ENCODE results near the gene PTPN7.

PTPN7 gene

GRCh38 chr1:202143768-202144401, 16.5 kb downstream of the PTPN7 start (continued):
- peak; percentile 59; the same call in 1 of the 2 replicates for TF ChIP-seq ZNF501 (tag by site-specific recombination; IDR thresholded peaks at IDR 0.05)
- peak; percentile 94 for TF ChIP-seq PATZ1 (tag by site-specific recombination; IDR thresholded peaks at IDR 0.05)
- no peak for TF ChIP-seq REPIN1 (tag by site-specific recombination; IDR thresholded peaks at IDR 0.05; ENCODE audit: low read depth)
- peak; percentile 90 for TF ChIP-seq ZNF76 (tag by site-specific recombination; IDR thresholded peaks at IDR 0.05; ENCODE audit: borderline replicate concordance, low read depth)
- no peak for TF ChIP-seq ZNF514 (tag by site-specific recombination; IDR thresholded peaks at IDR 0.05)
- no peak for TF ChIP-seq ZNF146 (tag by site-specific recombination; IDR thresholded peaks at IDR 0.05)
- TF ChIP-seq ZEB2 (tag by site-specific recombination; IDR thresholded peaks at IDR 0.05) = peak; percentile 64
- TF ChIP-seq ZNF518A (tag by site-specific recombination; conservative IDR thresholded peaks at IDR 0.05; ENCODE audit: low read depth) = no peak

GRCh38 chr1:202143011-202143767, 17.2 kb downstream of the PTPN7 start:
- Histone ChIP-seq H3K4me3 (ENCODE audit: low read depth, low read length) (peak overlapping the region; percentile 79), H3K9me3 (ENCODE audit: control insufficient read depth, insufficient read depth, low read depth, low read length) (no peaks in the 10 kb centered on the region), H3K36me3 (ENCODE audit: control insufficient read depth in 2 of 2, insufficient read depth in 1 of 2, low read length in 2 of 2) (peaks cover 0 to 21% of the 10 kb centered on the region in 2 experiments; a peak in 1 of 3 replicates), H3K4me1 (ENCODE audit: control insufficient read depth, insufficient read depth, low read length) (no peaks in the 10 kb centered on the region; the same call in 1 of the 2 replicates), H3K27ac (ENCODE audit: extremely low read depth, low read depth, low read length) (peak overlapping the region; percentile 90)
- ChIA-PET CTCF (interaction anchor here (0.6 to 3.2 kb wide), 8 partner anchors 9 to 276 kb away, joined by 3 to 16 read pairs (median 4); no protein-coding TSS in a partner anchor), POLR2A (interaction anchor here (2.4 kb wide), 1 partner anchor 12 kb away, joined by 8 read pairs; no protein-coding TSS in a partner anchor)
- peak; percentile 15; the same call in 1 of the 2 replicates for TF ChIP-seq KLF17 (tag by site-specific recombination; IDR thresholded peaks at IDR 0.05)
- TF ChIP-seq ZBTB48 (tag by site-specific recombination; IDR thresholded peaks at IDR 0.05) = 0 out of 2 replicates have a peak, but pooled peaks have one; percentile 46
- TF ChIP-seq PRDM10 (tag by site-specific recombination; IDR thresholded peaks at IDR 0.05) = peak; percentile 57
- TF ChIP-seq KLF7 (tag by site-specific recombination; IDR thresholded peaks at IDR 0.05; ENCODE audit: borderline replicate concordance) = no peak
- no peak for TF ChIP-seq ZNF629 (tag by site-specific recombination; IDR thresholded peaks at IDR 0.05)
- TF ChIP-seq ZNF654 (tag by site-specific recombination; IDR thresholded peaks at IDR 0.05; ENCODE audit: low read depth) = no peak
- peak; percentile 85 for TF ChIP-seq ZNF76 (tag by site-specific recombination; IDR thresholded peaks at IDR 0.05; ENCODE audit: borderline replicate concordance, low read depth)
- TF ChIP-seq KLF1 (tag by site-specific recombination; IDR thresholded peaks at IDR 0.05) = 0 out of 2 replicates have a peak, but pooled peaks have one; percentile 9

Measured in HEK293 (cell line).